Erythroblast (primary cell): Measurements from ENCODE around the gene ZFC3H1.
A peak's percentile ranks its signal among the peaks of the same experiment; 100 is the strongest.

Source experiments
- DNase-seq, 2 experiments: peaks; one replicate each; lab custom pipeline; 2025; lab: John Stamatoyannopoulos, UW
- GATA1 ChIP-seq: IDR thresholded peaks from 2 replicates; pipeline ENCODE4 v1.6.1; 2011; ENCODE audit warnings: low read depth, mild to moderate bottlenecking, control low read depth, low read length, moderate library complexity
- POLR2A ChIP-seq: IDR thresholded peaks from 2 replicates; pipeline ENCODE4 v1.6.1; 2011; ENCODE audit warnings: mild to moderate bottlenecking, low read length

The ZFC3H1 gene

DNA sequence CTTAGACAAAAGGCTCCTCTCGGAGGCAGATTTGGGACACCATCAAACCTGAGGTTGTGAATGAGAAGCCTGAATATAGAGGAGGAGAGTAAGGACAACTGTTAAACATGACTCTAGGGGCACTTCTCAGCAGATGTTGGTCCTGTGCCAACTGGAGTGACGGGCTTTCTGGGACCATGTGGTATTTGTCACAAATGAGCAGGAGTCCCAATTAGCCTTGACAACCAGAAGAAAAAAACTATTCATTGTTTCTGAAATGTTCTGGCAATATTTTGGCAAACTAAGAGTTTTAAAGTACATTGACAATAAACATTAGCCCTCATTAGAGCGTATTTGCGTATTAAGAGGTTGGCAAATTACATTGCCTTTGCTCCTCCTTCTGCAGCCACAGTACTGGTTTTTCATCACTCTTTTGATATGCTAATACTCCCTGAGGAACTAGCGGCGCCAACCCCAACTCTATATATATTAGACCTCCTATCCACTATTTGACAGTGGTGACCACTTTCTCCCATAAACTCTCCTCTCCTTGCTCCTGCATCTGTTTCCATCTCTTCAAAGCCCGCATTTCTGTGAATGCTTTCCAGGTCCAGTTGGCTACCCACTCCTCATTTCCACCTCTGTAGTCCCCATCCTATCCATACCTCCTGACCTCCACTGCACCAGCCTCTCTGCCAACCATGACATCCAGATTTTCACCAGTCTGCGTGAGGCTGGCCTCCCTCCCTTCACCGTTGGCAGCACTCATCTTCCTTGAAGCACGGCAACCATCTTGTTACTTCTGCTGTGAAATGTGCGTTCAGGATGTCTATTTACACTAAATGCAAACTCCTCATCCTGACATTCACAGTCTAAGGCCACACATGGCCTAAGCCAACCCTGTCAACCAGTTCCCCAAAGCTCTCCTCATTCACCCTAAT, 100.7 kb downstream of the ZFC3H1 start:
- DNase-seq: peak in 1 of 2 experiments; percentile 6
- TF ChIP-seq GATA1: no peak
- no peak for TF ChIP-seq POLR2A
